OCI-LY3 (cell line): Measurements from ENCODE around the gene FAM13A.

Experiments
- CTCF ChIP-seq: fragments of 200-600, 300-600 bp; sonication (generic); IDR thresholded peaks from 2 replicates; pipeline ENCODE4 v1.5.1; 2014; ENCODE audit warnings: antibody characterized with exemption, low read length, low read depth
- EZH2phosphoT487 ChIP-seq: fragments of 200-600 bp; shearing (Covaris generic); IDR thresholded peaks from 2 replicates; pipeline ENCODE4 v1.6.1; 2018; ENCODE audit warnings: antibody characterized with exemption, mixed run types, low read depth

GRCh38 chr4:89071311-89071710 lies 14.3 kb upstream of the FAM13A start:
- no peak for TF ChIP-seq CTCF
- TF ChIP-seq EZH2phosphoT487, result no peak
